HL-60 (cell line): ENCODE results near the gene ZNF324B.
A peak's percentile ranks its signal among the peaks of the same experiment; 100 is the strongest.
"Not testable (repeated sequence)": the region's sequence is repeated elsewhere in the genome, so short reads cannot be mapped to it uniquely, and the experiment has no call there.

Source experiments
- DNase-seq, 2 experiments: peaks; one replicate each; pipeline ENCODE4 v3.0.0-alpha.2; 2010 to 2020; ENCODE audit warnings: low read depth in 1 of 2, low spot score in 1 of 2
- H3K27ac ChIP-seq: fragments of 250-450 bp; sonication (Bioruptor Pico); replicated peaks from 2 replicates; pipeline ENCODE4 v1.5.1; 2020; ENCODE audit warnings: mild to moderate bottlenecking, moderate library complexity
- H3K27me3 ChIP-seq: fragments of 250-450 bp; sonication (Bioruptor Pico); 2 replicates; pipeline ENCODE4 v1.5.1; 2021; ENCODE audit warnings: mild to moderate bottlenecking, moderate library complexity; ENCODE audit not compliant: insufficient read depth, poor library complexity, severe bottlenecking
- H3K4me3 ChIP-seq: replicated peaks from 2 replicates; pipeline ENCODE4 v1.5.1; 2011; ENCODE audit warnings: mild to moderate bottlenecking, control low read depth, low read length; ENCODE audit not compliant: insufficient read depth
- GABPA ChIP-seq: IDR thresholded peaks from 2 replicates; pipeline ENCODE4 v1.6.1; 2012; ENCODE audit warnings: low read depth
- POLR2AphosphoS5 ChIP-seq: IDR thresholded peaks from 2 replicates; pipeline ENCODE4 v1.6.1; 2012; ENCODE audit warnings: low read depth
- SPI1 ChIP-seq: IDR thresholded peaks from 2 replicates; pipeline ENCODE4 v1.6.1; 2012; ENCODE audit warnings: low read depth, mild to moderate bottlenecking, borderline replicate concordance
- long read RNA-seq: library from polyadenylated mRNA; unstranded; transcript quantifications from one replicate; pipeline ENCODE4 v2.0.0, GENCODE V29; 2020
- TF ChIP-seq, protein P1 (sequence below): IDR thresholded peaks from 2 replicates; pipeline ENCODE4 v1.6.1; 2012; ENCODE audit warnings: low read depth; ENCODE audit not compliant: insufficient replicate concordance
- TF ChIP-seq, protein P2 (sequence below): IDR thresholded peaks from one replicate; pipeline ENCODE4 v1.5.1; 2011; ENCODE audit warnings: low read length, control low read depth, inconsistent platforms; ENCODE audit not compliant: insufficient read depth

ZNF324B gene
- long read RNA-seq, transcript ZNF324B-201 (4 exons, 2,996 nt): major isoform, 5 of 9 reads
- long read RNA-seq, partial matches to known transcripts: 0 of 9 reads
- long read RNA-seq, other reads (novel, unspliced or antisense): 4 of 9 reads

DNA sequence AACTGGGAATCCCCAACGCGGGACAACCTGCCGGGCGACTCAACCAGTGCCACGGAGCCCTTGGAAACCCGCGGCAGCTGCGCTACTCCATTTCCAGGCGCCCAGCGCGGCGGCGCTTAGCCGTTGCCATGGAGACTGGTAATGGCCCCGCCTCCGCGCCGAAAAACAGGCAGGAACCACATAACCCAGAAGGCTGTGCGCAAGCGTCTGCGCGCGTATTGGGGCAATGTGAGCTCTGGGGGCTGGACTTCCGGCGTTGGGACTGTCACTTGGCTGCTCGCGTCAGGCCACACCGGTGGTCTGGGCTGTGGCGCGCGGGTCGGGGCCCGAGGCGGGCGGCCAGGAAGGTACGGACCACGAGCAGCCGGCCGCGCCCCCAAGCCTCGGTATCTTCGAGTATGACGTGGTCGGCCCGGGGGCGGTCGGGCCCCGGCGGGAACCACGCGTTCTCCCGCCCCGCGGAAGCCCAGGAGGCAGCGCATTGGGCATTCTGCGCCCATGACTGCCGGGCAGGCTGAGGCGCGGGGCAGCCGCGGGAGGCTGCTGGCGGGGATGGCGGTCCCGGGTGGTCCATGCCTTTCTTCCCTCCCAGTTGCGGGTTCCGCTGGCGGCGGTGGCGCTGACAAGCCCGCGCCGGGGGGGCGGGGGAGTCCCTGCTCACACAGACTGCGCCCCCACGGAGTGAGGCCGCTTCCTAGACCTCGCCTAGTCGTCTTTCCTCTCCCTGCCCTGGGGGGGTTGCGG is at the start of gene ZNF324B:
Gene ZNF324B (plus strand): TSS at position 265 of the 744 bp plus-strand sequence. CDS start 2,080 bp downstream, outside the sequence.
- H3K4me3 ChIP-seq: peak within 1 kb of the TSS; percentile 95
- no peaks in the 10 kb centered on the region for H3K27me3 ChIP-seq
- TF ChIP-seq, protein P1, sequence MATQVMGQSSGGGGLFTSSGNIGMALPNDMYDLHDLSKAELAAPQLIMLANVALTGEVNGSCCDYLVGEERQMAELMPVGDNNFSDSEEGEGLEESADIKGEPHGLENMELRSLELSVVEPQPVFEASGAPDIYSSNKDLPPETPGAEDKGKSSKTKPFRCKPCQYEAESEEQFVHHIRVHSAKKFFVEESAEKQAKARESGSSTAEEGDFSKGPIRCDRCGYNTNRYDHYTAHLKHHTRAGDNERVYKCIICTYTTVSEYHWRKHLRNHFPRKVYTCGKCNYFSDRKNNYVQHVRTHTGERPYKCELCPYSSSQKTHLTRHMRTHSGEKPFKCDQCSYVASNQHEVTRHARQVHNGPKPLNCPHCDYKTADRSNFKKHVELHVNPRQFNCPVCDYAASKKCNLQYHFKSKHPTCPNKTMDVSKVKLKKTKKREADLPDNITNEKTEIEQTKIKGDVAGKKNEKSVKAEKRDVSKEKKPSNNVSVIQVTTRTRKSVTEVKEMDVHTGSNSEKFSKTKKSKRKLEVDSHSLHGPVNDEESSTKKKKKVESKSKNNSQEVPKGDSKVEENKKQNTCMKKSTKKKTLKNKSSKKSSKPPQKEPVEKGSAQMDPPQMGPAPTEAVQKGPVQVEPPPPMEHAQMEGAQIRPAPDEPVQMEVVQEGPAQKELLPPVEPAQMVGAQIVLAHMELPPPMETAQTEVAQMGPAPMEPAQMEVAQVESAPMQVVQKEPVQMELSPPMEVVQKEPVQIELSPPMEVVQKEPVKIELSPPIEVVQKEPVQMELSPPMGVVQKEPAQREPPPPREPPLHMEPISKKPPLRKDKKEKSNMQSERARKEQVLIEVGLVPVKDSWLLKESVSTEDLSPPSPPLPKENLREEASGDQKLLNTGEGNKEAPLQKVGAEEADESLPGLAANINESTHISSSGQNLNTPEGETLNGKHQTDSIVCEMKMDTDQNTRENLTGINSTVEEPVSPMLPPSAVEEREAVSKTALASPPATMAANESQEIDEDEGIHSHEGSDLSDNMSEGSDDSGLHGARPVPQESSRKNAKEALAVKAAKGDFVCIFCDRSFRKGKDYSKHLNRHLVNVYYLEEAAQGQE: no peak
- TF ChIP-seq GABPA (peak; percentile 92), POLR2AphosphoS5 (peak; percentile 53; the same call in 1 of the 2 replicates), SPI1 (no peak)
- TF ChIP-seq, protein P2, sequence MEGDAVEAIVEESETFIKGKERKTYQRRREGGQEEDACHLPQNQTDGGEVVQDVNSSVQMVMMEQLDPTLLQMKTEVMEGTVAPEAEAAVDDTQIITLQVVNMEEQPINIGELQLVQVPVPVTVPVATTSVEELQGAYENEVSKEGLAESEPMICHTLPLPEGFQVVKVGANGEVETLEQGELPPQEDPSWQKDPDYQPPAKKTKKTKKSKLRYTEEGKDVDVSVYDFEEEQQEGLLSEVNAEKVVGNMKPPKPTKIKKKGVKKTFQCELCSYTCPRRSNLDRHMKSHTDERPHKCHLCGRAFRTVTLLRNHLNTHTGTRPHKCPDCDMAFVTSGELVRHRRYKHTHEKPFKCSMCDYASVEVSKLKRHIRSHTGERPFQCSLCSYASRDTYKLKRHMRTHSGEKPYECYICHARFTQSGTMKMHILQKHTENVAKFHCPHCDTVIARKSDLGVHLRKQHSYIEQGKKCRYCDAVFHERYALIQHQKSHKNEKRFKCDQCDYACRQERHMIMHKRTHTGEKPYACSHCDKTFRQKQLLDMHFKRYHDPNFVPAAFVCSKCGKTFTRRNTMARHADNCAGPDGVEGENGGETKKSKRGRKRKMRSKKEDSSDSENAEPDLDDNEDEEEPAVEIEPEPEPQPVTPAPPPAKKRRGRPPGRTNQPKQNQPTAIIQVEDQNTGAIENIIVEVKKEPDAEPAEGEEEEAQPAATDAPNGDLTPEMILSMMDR: no peak
- H3K27ac ChIP-seq: peak within 1 kb of the TSS; percentile 72
- DNase-seq: peak; percentile 97

DNA sequence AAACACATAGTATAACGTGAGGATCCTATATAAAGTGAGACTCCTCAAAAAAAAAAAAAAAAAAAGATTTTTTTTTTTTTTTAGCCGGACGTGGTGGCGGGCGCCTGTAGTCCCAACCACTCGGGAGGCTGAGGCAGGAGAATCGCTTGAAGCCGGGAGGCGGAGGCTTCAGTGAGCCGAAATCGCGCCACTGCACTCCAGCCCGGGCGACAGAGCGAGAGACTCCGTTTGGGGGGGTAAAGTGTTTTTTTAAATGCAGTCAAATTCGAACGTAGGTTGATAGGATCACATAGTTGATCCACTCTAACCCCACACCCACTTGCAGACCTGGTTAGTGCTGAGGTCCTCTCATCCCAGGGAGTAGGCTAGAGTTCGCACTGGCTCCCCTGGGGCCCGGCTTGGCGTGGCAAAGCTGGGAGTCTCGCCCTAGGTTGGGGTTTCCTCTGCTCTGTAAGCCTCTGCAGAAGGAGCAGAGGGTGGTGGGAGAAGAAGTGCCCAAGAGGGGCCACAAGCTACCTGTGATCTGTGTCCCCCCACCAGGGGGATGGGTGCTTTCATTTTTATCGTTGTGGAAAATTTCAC is 49.5 kb upstream of the ZNF324B start:
- TF ChIP-seq SPI1 (no peak), GABPA (no peak), POLR2AphosphoS5 (no peak)
- TF ChIP-seq, protein P2: no peak
- TF ChIP-seq, protein P1: no peak
- no peaks in the 10 kb centered on the region for H3K27me3 ChIP-seq
- DNase-seq: no peak
- H3K27ac ChIP-seq: peak overlapping the region; percentile 61
- peak overlapping the region; percentile 73 for H3K4me3 ChIP-seq

DNA sequence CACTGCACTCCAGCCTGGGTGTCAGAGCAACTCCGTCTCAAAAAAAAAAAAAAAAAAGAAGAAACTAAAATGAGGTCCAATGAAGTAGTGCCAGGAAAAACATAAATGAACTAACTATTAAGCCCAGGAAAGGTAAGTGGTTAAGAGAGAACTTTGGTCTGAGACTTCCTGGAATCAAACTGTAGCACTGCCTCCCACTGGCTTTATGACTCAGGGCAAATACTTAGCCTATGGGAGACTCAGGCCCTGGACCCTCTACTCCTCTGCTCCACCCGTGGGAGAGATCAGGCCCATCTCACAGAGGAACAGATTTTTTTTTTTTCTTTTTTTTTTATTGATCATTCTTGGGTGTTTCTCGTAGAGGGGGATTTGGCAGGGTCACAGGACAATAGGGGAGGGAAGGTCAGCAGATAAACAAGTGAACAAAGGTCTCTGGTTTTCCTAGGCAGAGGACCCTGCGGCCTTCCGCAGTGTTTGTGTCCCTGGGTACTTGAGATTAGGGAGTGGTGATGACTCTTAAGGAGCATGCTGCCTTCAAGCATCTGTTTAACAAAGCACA is 47.4 kb upstream of the ZNF324B start:
- not testable (repeated sequence) for H3K27me3 ChIP-seq, H3K4me3 ChIP-seq, H3K27ac ChIP-seq, DNase-seq
